ENCODE measurements around the gene MRPL54.

Gene MRPL54

DNA sequence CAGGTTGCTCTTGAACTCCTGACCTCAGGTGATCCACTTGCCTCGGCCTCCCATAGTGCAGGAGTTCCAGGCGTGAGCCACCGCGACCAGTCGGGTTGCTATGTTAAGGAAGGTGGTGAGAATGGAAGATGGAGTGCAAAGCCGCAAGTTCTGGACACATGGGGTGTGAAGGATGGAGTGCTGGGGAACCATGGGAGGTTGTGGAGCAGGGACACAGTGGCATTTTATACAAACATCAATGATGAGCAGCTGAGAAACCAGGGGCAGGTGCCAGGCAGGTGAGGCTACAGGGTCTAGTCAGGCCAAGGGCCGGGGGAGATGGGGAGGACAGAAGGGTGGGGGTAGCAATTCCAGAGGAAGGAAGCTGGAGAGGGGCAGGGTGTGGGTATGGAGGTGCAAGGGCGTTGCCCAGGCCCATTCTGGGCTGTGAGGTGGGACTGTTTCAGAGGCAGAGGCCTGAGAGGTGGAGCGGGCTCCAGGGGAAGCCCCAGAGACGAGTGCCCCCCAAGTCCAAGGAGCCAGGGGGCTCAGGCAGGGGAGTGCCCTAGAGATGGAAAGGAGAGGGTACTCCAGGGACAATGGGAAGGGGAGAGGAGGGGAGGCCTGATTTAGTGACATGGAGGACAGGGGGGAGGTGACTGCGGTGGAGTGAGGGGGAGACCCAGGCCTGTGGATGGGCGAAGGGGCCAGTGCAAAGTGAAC, 11.5 kb downstream of the MRPL54 start:
- TF ChIP-seq, protein P1, sequence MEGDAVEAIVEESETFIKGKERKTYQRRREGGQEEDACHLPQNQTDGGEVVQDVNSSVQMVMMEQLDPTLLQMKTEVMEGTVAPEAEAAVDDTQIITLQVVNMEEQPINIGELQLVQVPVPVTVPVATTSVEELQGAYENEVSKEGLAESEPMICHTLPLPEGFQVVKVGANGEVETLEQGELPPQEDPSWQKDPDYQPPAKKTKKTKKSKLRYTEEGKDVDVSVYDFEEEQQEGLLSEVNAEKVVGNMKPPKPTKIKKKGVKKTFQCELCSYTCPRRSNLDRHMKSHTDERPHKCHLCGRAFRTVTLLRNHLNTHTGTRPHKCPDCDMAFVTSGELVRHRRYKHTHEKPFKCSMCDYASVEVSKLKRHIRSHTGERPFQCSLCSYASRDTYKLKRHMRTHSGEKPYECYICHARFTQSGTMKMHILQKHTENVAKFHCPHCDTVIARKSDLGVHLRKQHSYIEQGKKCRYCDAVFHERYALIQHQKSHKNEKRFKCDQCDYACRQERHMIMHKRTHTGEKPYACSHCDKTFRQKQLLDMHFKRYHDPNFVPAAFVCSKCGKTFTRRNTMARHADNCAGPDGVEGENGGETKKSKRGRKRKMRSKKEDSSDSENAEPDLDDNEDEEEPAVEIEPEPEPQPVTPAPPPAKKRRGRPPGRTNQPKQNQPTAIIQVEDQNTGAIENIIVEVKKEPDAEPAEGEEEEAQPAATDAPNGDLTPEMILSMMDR (conservative IDR thresholded peaks at IDR 0.05), result no peak
- H3K27ac ChIP-seq, result no peak overlapping the region

DNA sequence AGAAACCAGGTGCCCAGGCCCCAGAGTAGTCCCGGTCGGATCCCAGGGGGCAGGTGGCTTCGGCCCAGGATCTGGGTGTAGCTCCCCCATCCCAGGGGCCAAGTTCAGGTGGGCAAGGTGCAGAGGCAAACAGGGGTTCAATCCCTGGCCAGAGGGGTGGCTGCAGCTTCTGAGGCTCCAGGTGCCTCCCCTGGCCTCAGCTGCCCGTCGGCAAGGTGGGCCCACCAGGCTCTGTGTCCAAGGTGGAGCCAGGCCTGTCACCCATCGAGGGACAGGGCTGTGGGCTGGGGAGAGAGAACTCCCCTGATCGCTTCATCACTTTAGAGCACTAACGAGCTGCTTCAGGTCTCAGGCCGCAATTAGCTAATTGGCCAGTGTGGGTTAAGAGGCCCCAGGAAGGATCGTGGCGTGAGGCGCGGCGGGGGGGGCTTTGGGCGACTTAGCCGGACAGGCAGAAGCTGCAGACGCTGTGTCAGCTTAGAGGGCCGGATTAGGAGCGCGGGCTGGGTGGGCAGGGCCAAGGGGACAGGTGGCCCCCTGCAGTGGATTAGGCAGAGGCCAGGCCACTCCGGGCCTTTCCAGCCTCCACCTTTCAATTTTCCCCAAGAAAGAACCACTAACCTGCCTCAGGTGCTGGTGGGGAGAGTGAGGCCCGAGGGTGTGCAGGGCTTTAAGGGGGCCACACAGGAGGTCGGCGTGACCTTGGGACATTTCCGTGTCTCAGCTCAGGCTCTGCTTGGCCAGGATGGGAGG, 12.3 kb downstream of the MRPL54 start:
- TF ChIP-seq, protein P1 (conservative IDR thresholded peaks at IDR 0.05), result no peak
- no peak overlapping the region for H3K27ac ChIP-seq

DNA sequence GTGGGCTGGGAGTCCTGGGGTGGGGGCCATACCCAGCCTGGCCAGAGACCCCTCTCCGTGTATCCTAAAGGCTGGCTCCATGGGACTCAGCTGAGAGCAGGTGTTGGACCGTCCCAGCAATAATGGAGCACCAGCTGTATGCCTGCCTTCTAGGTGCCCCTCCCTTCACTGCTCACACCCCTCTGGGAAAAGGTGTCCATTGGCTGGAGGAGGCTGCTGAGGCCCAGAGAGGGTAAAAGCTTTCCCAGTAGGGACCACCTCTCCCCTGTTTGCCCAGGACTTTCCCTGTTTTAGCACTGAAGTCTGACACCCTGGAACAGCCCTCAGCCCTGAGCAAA, 12.9 kb downstream of the MRPL54 start:
- TF ChIP-seq, protein P1 (conservative IDR thresholded peaks at IDR 0.05), result no peak
- no peak overlapping the region for H3K27ac ChIP-seq

DNA sequence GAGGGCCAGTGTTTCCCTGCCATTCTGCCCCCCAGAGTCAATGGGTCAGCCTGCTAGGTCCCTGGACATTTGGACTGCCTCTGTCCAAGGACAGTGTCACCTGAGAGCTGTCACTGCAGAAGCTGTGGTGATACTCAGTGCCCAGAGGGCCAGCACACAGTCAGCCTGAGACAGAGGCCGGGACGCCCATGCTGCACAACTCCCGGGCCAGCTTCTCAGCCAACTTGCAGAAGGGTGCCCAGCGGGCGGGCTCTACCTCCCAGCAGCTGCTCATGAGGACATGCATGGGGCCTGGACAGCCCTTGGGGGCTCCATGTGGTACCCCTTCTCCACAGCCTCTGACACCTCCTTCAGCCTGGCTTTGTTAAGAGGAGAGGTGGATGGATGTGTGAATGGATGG, 13.3 kb downstream of the MRPL54 start:
- no peak overlapping the region for H3K27ac ChIP-seq

DNA sequence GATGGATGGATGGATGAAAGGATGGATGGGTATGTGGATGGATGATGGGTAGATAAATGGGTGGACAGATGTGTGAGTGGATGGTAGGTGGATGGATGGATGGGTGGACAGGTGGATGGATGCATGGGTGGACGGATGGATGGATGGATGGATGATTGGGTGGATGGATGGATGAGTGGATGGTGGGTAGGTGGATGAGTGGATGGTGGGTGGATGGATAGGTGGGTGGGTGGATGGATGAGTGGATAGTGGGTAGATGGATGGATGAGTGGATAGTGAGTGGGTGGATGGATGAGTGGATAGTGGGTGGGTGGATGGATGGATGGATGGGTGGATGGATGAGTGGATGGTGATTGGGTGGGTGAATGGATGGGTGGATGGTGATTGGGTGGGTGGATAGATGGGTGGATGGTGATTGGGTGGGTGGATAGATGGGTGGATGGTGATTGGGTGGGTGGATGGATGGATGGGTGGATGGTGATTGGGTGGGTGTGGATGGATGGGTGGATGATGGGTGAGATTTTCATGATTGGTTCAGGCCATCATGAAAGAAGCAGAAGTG, 14.1 kb downstream of the MRPL54 start:
- no peak overlapping the region for H3K27ac ChIP-seq
- TF ChIP-seq, protein P1 (conservative IDR thresholded peaks at IDR 0.05), result no peak

More for the DNA sequence above, 13.3 kb downstream of the MRPL54 start:
- TF ChIP-seq, protein P1 (conservative IDR thresholded peaks at IDR 0.05), result no peak

DNA sequence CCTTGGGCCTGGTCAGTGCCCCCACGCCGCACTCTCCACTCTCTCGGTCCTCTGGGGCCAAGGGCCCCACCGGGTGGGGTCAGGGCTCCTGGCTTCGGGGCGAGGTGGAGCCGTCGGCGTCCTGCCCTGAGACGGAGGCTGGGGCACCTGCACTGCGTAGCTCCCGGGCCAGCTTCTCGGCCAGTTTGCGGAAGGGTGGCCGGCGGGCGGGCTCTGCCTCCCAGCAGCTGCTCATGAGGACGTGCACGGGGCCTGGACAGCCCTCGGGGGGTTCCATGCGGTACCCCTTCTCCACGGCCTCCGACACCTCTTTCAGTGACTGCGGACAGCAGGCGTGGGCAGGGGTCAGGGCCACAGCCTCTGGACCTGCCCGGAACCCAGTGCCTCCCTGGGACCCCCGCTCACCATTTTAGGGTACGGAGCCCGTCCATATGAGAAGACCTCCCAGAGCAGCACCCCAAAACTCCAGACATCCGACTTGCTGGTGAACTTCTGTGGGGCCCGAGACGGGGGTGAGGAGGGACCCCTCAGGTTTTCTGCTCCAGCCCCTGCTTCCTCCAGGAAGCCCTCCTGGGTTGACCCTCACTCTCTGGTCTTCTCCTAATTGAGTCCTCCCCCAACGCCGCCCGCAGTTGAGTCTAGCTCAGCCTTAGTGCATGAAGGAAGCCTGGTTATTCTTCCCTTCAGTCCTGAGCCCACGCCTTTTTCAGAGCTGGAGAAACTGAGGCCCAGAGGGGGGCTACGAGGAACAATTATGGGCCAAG, 15.8 kb downstream of the MRPL54 start:
- no peak overlapping the region for H3K27ac ChIP-seq
- TF ChIP-seq, protein P1 (conservative IDR thresholded peaks at IDR 0.05), result no peak

All from VCaP (cell line).